Measurements from ENCODE around the gene MRE11. TPM values are rescaled to one million over a fixed set of nuclear protein-coding genes. Genes with fewer than 3 reads are reported as not detected.

Gene MRE11
- total RNA-seq, 1 donor from 2014 or later: 45.9 TPM

DNA sequence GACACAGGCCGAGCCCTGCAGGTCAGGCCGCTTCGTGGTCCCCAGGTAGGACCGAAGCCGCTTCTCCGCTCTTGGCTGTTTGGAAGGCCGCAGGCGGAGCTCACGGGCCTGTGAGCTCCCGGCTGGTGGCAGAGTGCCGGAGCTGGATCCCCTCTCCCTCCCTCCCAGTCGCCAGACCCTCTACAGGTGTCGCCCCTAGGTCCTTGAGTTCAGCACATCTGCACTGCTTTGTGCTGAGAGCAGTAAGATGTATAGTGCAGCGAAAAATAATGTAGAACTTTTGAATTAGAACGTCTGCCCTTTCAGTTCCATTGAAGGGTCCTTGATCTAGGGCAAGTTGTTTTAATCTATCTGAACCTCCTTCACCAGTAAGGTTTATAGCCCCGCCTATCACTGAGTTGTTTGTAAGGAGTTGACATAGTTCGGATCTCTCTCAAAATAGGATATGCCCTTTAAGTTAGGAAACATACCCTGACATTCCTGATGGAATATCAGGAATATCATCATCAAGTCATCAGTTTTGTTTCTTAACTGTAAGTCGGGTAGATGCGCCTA is 559 bp upstream of the MRE11 start:
- peak overlapping the region; percentile 92 for H3K27ac Mint-ChIP-seq
- peaks cover 27% of the 10 kb centered on the region for H3K36me3 Mint-ChIP-seq (ENCODE audit: low read depth)
- DNase-seq (ENCODE audit: low spot score): no peak
- peaks cover 36% of the 10 kb centered on the region for H3K4me1 Mint-ChIP-seq (ENCODE audit: low read depth)
- no peaks in the 10 kb centered on the region for H3K9me3 Mint-ChIP-seq
- intact Hi-C loops (cut with micrococcal nuclease): loop anchor here (2.0 to 10.0 kb wide), 7 partner anchors 322 to 1297 kb away; partner anchors contain the start of genes CEP295, CWC15, KDM4D and SESN3
- no peaks in the 10 kb centered on the region for H3K27me3 Mint-ChIP-seq (ENCODE audit: insufficient read depth)
- H3K4me3 Mint-ChIP-seq: peak overlapping the region; percentile 94

DNA sequence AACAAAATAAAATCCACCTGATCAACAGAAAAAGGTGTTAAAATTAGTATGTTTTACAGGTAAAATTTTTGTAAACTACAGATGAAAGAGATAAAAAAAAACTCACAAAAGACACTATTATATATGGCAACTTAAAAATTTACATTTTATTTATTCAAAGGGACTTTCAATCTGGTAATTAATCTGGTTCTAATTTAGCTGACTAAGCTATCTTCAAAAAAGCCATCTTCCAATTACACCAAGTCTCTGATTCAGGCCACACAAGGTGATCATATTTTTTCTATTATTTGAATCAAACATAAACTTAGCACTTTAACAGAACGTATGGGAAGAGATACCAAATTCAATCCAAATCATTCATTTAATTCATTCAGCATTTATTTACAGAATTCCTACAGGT is 7.6 kb downstream of the MRE11 start:
- intact Hi-C loops (cut with micrococcal nuclease): no loop called here
- Mint-ChIP-seq H3K4me1 (ENCODE audit: low read depth) (peaks cover 13% of the 10 kb centered on the region), H3K9me3 (no peaks in the 10 kb centered on the region), H3K27ac (no peak overlapping the region), H3K36me3 (ENCODE audit: low read depth) (peaks cover 47% of the 10 kb centered on the region), H3K27me3 (ENCODE audit: insufficient read depth) (no peaks in the 10 kb centered on the region), H3K4me3 (no peak overlapping the region)
- no peak for DNase-seq (ENCODE audit: low spot score)

DNA sequence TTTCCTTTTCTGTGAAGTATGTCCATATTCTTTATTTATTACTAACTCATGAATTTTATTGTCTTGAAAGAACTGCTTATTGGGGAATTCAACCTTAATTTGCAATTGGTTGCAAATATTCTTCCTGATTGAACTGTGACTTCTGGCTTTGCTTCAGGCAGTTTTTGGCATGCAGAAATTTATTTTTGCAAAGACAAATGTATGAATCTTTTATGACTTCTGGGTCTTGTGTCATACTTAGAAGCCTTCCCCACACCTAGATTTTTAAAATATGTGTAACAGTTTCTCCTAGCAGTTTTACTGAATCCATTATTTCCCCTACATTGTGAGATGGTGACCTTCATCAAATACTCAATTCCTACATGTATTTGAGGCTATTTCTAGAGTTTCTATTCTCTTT is 12.3 kb downstream of the MRE11 start:
- intact Hi-C loops (cut with micrococcal nuclease): no loop called here
- no peak for DNase-seq (ENCODE audit: low spot score)
- Mint-ChIP-seq H3K9me3 (no peaks in the 10 kb centered on the region), H3K4me3 (no peak overlapping the region), H3K27ac (no peak overlapping the region), H3K4me1 (ENCODE audit: low read depth) (peaks cover 13% of the 10 kb centered on the region), H3K27me3 (ENCODE audit: insufficient read depth) (no peaks in the 10 kb centered on the region), H3K36me3 (ENCODE audit: low read depth) (peaks cover 25% of the 10 kb centered on the region)

DNA sequence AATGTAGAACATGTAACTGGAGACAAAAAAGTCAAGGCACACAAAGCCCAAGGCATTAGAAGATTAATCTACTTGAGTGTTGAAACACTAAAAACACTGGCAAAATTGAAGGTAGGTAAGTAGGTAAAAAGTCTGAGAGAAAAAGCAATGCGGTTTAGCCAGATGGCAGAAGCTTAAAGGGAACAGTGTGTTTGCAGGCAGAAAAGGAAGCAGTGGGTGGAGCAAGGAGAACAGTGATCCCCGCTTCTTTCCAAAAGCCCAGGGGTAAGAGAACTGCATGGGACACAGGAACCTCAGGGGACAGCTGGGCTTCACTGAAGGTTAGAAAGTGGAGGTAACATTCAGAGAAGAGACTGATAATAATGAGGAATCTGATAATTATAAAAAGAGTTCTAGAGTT is 16.0 kb downstream of the MRE11 start:
- Mint-ChIP-seq H3K4me1 (ENCODE audit: low read depth) (peaks cover 30% of the 10 kb centered on the region), H3K9me3 (no peaks in the 10 kb centered on the region), H3K4me3 (no peak overlapping the region), H3K36me3 (ENCODE audit: low read depth) (peaks cover 27% of the 10 kb centered on the region), H3K27ac (peak overlapping the region; percentile 30), H3K27me3 (ENCODE audit: insufficient read depth) (no peaks in the 10 kb centered on the region)
- DNase-seq (ENCODE audit: low spot score): no peak
- intact Hi-C loops (cut with micrococcal nuclease): no loop called here

DNA sequence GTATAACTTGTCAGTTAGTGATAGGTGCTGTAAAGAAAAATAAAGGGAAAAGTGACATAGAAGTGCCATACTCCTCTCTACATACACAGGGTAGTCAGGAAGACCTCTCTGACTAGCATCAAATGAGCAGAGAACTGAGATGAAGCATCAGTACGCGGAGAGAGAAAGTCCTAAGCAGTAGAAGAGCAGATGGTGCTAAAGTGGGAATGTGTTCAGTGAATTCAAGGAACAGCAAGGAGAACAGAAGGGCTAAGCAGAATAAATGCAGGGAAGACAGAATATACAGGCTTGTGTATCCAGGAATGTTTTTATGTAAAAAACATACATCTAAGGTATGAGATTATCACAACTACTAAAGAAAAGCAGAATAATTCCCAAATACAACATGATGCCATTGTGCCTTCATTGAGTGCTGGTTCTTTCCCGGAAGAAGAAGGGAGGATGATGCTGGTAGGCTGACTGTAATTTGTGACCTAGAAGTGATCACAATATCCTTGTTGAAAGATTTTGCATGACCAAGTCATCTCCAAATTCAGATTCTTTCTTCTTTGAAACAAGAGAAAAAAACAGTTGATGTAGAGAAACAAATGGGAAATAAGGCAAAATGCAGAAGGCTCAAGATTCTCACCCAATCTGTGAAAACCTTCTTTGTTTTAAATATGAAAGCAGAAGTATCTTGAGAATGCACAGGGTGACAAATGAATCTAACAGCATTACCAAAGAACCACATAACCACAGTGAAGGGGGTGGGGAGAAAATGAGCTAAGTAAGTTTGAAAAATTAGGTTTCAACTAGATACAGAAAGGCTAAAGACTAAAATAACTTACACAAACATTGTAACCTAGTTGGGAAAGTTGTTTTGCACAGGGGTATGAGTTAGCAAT is 20.5 kb downstream of the MRE11 start:
- intact Hi-C loops (cut with micrococcal nuclease): loop anchor here (1.0 kb wide), 1 partner anchor 20 kb away; the partner anchor contains the start of genes ANKRD49 and MRE11
- H3K36me3 Mint-ChIP-seq (ENCODE audit: low read depth): peaks cover 21% of the 10 kb centered on the region
- DNase-seq (ENCODE audit: low spot score): peak; percentile 41
- H3K4me1 Mint-ChIP-seq (ENCODE audit: low read depth): peaks cover 36% of the 10 kb centered on the region
- peak overlapping the region; percentile 67 for H3K27ac Mint-ChIP-seq
- H3K27me3 Mint-ChIP-seq (ENCODE audit: insufficient read depth): no peaks in the 10 kb centered on the region
- H3K4me3 Mint-ChIP-seq: peak overlapping the region; percentile 53
- H3K9me3 Mint-ChIP-seq: no peaks in the 10 kb centered on the region

DNA sequence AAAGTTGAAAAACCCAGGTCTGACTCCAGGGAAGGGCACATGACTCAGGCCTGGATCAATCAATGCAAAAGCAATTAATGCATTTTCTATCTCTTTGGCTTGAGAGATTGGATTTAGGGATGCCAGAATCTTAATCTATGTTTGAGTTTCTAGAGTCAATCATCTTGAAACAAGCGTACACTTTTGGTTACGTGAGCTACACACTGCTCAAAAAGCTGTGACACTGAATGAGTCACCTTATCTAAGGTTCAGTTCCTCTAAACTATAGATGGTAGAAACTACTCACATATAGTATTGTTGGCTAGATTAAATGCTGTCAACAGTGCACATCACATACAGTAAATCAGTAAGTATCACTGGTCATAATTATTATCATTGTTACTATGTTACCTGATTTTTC is 24.2 kb downstream of the MRE11 start:
- H3K4me1 Mint-ChIP-seq (ENCODE audit: low read depth): peaks cover 27% of the 10 kb centered on the region
- H3K27ac Mint-ChIP-seq: no peak overlapping the region
- no peaks in the 10 kb centered on the region for H3K27me3 Mint-ChIP-seq (ENCODE audit: insufficient read depth)
- H3K9me3 Mint-ChIP-seq: no peaks in the 10 kb centered on the region
- intact Hi-C loops (cut with micrococcal nuclease): no loop called here
- no peak overlapping the region for H3K4me3 Mint-ChIP-seq
- peaks cover 29% of the 10 kb centered on the region for H3K36me3 Mint-ChIP-seq (ENCODE audit: low read depth)
- no peak for DNase-seq (ENCODE audit: low spot score)

DNA sequence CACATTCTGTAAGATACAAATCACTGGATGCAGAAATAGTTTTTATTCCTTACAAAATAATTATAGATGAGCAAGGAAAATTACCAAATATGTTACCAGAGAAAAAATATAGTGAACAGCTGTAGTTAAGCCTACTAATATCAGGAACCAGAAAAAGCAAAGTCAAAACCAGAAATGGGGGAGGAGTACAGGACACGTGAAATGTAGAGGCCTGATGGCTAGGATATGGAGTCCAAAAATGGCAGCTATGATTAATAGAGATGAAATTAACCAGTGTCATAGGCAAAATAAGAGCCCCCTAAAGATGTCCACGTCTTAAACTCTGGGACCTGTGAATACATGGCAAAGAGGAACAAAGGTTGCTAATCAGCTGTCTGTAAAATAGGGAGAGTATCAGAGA is 34.1 kb downstream of the MRE11 start:
- Mint-ChIP-seq H3K4me3 (no peak overlapping the region), H3K9me3 (no peaks in the 10 kb centered on the region), H3K27me3 (ENCODE audit: insufficient read depth) (no peaks in the 10 kb centered on the region), H3K27ac (no peak overlapping the region), H3K4me1 (ENCODE audit: low read depth) (no peaks in the 10 kb centered on the region), H3K36me3 (ENCODE audit: low read depth) (peaks cover 36% of the 10 kb centered on the region)
- no peak for DNase-seq (ENCODE audit: low spot score)
- intact Hi-C loops (cut with micrococcal nuclease): no loop called here

DNA sequence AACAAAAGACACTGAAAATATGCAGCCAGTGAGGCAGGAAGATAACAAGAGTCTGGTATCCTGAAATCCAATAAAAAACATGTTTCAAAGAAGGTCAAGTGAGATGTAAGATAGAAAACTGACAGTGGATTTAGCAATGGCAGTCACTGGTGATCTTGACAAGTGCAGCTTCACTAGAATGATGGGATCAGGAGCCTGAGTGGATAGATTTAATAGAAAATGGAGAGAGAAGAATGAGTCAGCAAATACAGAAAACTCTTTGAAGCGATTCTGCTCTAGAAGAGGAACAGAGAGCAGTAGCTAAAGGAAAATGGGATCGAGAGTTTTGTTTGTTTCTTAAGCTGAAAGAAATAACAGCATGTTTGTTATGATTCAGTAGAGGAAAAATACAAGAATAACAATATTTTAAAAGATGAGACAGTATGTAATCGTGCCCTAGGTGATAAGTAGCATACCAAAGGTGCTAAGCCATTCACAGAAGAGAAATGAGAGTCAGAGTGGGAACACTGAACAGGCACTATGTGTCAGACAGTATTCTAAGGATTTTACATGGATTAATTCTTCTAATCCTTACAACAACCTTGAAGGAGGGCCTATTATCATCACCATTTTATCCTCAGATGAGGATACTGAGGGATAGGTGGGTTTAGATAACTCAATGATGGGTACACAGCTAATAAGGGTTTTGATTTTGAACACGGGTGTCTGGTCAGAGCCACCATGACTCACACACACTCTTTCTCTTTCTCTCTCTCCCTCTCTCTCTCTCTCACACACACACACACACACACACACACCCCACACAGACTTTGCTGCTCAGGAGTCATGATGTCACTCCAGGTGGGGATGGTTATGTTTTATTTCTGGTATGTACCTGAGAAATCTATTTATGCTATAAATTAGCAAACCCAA is 36.3 kb downstream of the MRE11 start:
- Mint-ChIP-seq H3K27ac (no peak overlapping the region), H3K9me3 (peaks cover 3% of the 10 kb centered on the region), H3K27me3 (ENCODE audit: insufficient read depth) (no peaks in the 10 kb centered on the region), H3K4me3 (no peak overlapping the region), H3K4me1 (ENCODE audit: low read depth) (no peaks in the 10 kb centered on the region), H3K36me3 (ENCODE audit: low read depth) (peaks cover 34% of the 10 kb centered on the region)
- DNase-seq (ENCODE audit: low spot score): no peak
- intact Hi-C loops (cut with micrococcal nuclease): no loop called here

DNA sequence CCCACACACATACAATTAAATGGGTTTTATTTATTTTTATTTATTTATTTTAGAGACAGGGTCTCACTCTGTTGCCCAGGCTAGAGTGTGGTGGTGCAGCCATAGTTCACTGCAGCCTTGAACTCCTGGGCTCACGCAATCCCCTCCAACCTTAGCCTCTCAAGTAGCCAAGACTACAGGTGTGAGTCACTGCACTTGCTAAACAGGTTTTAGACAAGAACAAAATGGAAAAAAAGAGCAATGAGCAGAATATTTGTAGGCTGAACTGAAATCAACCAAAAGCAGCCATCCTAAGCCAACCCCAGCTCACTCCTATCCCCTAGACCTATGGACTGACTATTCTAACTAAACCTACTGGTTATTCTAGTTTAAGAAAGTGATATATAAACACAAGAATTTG is 37.8 kb downstream of the MRE11 start:
- H3K27me3 Mint-ChIP-seq (ENCODE audit: insufficient read depth): no peaks in the 10 kb centered on the region
- peaks cover 3% of the 10 kb centered on the region for H3K9me3 Mint-ChIP-seq
- DNase-seq (ENCODE audit: low spot score): no peak
- H3K27ac Mint-ChIP-seq: no peak overlapping the region
- no peaks in the 10 kb centered on the region for H3K4me1 Mint-ChIP-seq (ENCODE audit: low read depth)
- H3K36me3 Mint-ChIP-seq (ENCODE audit: low read depth): peaks cover 33% of the 10 kb centered on the region
- intact Hi-C loops (cut with micrococcal nuclease): no loop called here
- no peak overlapping the region for H3K4me3 Mint-ChIP-seq

DNA sequence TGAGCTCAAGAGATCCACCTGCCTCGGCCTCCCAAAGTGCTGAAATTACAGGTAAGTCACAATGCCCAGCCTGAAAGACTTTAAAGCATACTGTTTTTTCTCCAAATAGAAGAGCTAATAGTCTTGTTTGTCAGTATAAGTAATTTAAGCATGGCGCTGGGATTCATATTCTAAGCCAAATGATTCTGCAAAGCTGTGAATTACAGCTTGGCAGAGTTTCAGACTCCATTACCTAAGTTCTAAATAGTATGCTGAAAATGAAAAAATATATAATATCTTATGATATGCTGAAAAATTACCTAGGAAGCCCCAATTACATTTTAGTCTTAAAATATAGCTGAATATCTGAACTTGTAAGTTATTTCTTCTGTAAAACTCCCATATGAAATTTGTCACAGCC is 39.3 kb downstream of the MRE11 start:
- peaks cover 3% of the 10 kb centered on the region for H3K9me3 Mint-ChIP-seq
- no peaks in the 10 kb centered on the region for H3K4me1 Mint-ChIP-seq (ENCODE audit: low read depth)
- H3K4me3 Mint-ChIP-seq: no peak overlapping the region
- H3K27me3 Mint-ChIP-seq (ENCODE audit: insufficient read depth): no peaks in the 10 kb centered on the region
- H3K36me3 Mint-ChIP-seq (ENCODE audit: low read depth): peaks cover 23% of the 10 kb centered on the region
- no peak for DNase-seq (ENCODE audit: low spot score)
- no peak overlapping the region for H3K27ac Mint-ChIP-seq
- intact Hi-C loops (cut with micrococcal nuclease): no loop called here

DNA sequence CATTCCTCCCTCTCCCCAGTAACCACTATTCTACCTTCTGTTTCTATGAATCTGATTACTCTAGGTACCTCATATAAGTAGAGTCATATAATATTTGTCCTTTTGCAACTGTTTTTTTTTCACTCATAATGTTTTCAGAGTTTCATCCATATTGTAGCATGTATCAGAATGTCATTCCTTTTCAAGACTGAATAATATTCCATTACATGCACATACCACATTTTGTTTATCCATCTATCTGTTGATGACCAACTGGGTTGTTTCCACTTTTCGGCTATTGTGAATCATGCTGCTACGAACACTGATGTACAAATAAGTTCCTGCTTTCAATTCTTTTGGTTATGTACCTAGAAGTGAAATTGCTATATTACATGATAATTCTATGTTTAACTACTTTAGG is 40.7 kb downstream of the MRE11 start:
- peaks cover 3% of the 10 kb centered on the region for H3K9me3 Mint-ChIP-seq
- peaks cover 23% of the 10 kb centered on the region for H3K36me3 Mint-ChIP-seq (ENCODE audit: low read depth)
- no peak overlapping the region for H3K4me3 Mint-ChIP-seq

DNA sequence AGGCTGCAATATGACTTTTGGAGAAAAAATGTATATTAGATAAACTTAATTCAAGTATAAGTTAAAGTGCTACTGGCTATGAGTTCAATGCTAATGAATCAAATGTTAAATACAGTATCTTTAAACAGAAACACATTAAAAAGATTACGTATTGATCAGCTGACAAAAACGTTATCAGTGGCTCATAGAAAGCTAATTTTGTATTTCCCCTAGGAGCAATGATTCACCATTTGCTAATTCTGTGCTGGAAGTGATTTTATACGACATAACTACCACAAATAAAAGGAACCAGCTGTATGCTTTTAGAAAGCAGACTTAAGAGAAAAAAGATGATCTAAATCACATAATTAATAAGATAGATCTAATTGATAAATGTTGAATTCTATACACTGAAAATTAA is 43.6 kb downstream of the MRE11 start:
- intact Hi-C loops (cut with micrococcal nuclease): no loop called here
- Mint-ChIP-seq H3K9me3 (peaks cover 3% of the 10 kb centered on the region), H3K4me3 (no peak overlapping the region)

More for the DNA sequence above, 40.7 kb downstream of the MRE11 start:
- intact Hi-C loops (cut with micrococcal nuclease): no loop called here
- no peak for DNase-seq (ENCODE audit: low spot score)
- no peak overlapping the region for H3K27ac Mint-ChIP-seq
- no peaks in the 10 kb centered on the region for H3K27me3 Mint-ChIP-seq (ENCODE audit: insufficient read depth)
- H3K4me1 Mint-ChIP-seq (ENCODE audit: low read depth): no peaks in the 10 kb centered on the region

DNA sequence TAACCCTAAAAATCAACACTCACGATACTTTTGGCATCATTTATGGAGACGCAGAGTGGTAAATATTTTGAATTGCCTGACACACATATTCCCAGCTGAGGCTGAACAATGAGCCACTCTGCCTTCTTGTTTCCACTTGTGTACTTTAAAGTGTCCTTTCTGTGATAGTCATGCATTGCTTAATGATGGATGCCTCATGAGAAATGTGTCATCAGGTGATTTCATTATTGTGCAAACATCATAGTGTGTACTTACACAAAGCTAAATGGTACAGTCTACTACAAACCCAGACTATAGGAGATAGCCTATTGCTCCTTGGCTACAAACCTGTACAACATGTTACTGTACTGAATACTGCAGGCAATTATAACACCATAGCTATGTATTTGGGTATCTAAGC is 44.2 kb downstream of the MRE11 start:
- Mint-ChIP-seq H3K9me3 (peaks cover 3% of the 10 kb centered on the region), H3K4me1 (ENCODE audit: low read depth) (no peaks in the 10 kb centered on the region), H3K27me3 (ENCODE audit: insufficient read depth) (no peaks in the 10 kb centered on the region), H3K27ac (no peak overlapping the region), H3K4me3 (no peak overlapping the region), H3K36me3 (ENCODE audit: low read depth) (peaks cover 20% of the 10 kb centered on the region)
- no peak for DNase-seq (ENCODE audit: low spot score)
- intact Hi-C loops (cut with micrococcal nuclease): no loop called here

More for the DNA sequence above, 43.6 kb downstream of the MRE11 start:
- Mint-ChIP-seq H3K36me3 (ENCODE audit: low read depth) (peaks cover 19% of the 10 kb centered on the region), H3K4me1 (ENCODE audit: low read depth) (no peaks in the 10 kb centered on the region), H3K27me3 (ENCODE audit: insufficient read depth) (no peaks in the 10 kb centered on the region), H3K27ac (no peak overlapping the region)
- no peak for DNase-seq (ENCODE audit: low spot score)
